GM06990 (cell line): ENCODE results near the gene USP35.

Experiments used
- DNase-seq: peaks from one replicate; pipeline ENCODE4 v3.0.0-alpha.2; 2011; ENCODE audit not compliant: insufficient read length; ENCODE audit errors: extremely low read depth
- H3K27me3 ChIP-seq: replicated peaks from 2 replicates; pipeline ENCODE4 v1.6.0; 2011; ENCODE audit warnings: low read length; ENCODE audit not compliant: control insufficient read depth, insufficient read depth
- H3K36me3 ChIP-seq: 2 replicates; pipeline ENCODE4 v1.5.1; 2011; ENCODE audit warnings: low read length; ENCODE audit not compliant: control insufficient read depth, insufficient read depth
- H3K4me3 ChIP-seq: replicated peaks from 2 replicates; pipeline ENCODE4 v1.5.1; 2011; ENCODE audit warnings: low read depth, mild to moderate bottlenecking, control low read depth, low read length
- TF ChIP-seq, protein P1 (sequence below): IDR thresholded peaks from 2 replicates; pipeline ENCODE4 v1.5.1; 2011; ENCODE audit warnings: low read length, control low read depth, mild to moderate bottlenecking, inconsistent platforms; ENCODE audit not compliant: insufficient read depth, poor library complexity, severe bottlenecking

Gene USP35

DNA sequence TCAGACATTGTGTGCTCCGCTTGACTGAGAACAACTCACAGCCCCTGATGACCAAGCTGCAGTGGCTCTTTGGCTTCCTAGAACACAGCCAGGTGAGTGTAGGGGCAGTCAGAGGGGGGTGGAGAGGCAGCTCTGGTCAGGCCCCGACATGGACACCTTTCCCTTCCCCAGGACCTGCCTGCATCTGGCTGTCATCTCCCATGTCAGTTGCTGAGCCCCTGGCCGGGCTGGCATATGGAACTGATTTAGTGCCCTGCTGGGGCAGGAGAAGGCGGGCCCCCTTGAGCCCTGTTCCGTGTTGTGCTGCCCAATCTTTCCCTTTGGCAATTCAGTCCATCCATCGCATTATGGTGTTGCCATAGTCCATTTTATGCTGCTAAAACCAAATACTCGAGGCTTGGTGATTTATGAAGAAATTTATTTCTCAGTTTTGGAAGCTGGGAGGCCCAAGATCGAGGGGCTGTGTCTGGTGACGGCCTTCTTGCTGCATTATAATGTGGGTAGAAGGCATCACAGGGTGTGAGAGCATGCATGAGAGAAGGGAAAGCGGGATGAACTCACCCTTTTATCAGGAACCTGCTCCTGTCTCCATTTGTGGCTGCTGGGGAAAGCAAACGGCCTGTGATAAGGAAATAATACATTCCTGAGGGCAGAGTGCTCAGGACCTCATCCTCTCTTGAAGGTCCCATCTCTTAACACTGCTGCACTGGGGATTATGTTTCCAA lies 19.0 kb downstream of the USP35 start:
- Histone ChIP-seq H3K36me3 (peaks cover 7% of the 10 kb centered on the region), H3K4me3 (no peak overlapping the region), H3K27me3 (no peaks in the 10 kb centered on the region)
- DNase-seq: no peak
- TF ChIP-seq, protein P1, sequence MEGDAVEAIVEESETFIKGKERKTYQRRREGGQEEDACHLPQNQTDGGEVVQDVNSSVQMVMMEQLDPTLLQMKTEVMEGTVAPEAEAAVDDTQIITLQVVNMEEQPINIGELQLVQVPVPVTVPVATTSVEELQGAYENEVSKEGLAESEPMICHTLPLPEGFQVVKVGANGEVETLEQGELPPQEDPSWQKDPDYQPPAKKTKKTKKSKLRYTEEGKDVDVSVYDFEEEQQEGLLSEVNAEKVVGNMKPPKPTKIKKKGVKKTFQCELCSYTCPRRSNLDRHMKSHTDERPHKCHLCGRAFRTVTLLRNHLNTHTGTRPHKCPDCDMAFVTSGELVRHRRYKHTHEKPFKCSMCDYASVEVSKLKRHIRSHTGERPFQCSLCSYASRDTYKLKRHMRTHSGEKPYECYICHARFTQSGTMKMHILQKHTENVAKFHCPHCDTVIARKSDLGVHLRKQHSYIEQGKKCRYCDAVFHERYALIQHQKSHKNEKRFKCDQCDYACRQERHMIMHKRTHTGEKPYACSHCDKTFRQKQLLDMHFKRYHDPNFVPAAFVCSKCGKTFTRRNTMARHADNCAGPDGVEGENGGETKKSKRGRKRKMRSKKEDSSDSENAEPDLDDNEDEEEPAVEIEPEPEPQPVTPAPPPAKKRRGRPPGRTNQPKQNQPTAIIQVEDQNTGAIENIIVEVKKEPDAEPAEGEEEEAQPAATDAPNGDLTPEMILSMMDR: no peak

DNA sequence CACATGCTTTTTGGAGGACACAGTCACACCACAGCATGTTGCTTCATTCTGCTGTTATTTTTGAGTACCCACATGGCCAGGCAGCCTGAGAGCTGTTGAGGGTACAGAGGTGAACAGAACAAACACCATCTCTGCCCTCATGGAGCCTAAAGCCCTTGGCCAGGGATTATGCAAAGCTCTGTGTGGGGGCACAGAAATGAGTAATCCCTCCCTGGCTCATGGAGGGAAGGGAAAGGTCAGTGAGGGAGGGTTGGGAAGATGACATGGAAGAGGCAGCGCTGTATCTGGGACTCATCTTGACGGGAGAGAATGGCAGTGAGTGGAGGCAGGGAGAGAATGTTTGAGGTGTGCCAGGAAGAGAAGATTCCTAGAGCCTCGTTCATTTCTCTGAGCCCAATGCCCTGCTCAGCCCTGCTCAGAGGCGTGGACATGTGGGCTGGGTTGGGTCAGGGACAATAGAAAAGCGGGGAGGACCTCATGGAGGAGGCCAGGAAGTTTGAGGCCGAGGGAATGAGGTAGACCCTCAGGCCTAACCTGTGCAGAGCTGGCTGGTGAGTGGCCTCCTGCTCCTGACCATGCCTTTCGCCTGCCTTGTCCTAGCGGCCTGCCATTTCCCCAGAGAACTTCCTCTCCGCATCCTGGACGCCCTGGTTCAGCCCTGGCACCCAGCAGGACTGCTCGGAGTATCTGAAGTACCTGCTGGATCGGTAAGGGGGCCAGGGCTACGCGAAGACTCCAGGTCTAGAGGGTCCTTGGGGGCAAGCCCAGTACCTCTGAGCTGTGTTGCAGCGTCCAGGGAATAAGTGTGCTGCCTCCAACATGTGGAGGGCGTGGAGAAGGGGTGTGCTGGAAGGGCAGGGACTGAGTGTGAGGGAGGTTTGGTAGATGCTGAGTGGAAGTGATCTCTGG lies 19.8 kb downstream of the USP35 start:
- Histone ChIP-seq H3K36me3 (peaks cover 7% of the 10 kb centered on the region), H3K27me3 (no peaks in the 10 kb centered on the region), H3K4me3 (no peak overlapping the region)
- TF ChIP-seq, protein P1: no peak
- no peak for DNase-seq

DNA sequence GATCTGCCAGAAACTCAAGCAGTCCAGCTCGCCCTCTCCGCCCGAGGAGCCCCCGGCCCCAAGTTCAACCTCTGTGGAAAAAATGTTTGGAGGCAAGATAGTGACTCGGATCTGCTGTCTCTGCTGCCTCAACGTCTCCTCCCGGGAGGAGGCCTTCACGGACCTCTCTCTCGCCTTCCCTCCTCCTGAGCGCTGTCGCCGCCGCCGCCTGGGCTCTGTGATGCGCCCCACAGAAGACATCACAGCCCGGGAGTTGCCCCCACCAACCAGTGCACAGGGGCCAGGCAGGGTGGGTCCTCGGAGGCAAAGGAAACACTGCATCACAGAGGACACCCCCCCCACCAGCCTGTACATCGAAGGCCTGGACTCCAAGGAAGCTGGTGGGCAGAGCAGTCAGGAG lies 20.8 kb downstream of the USP35 start:
- Histone ChIP-seq H3K27me3 (no peaks in the 10 kb centered on the region), H3K36me3 (peaks cover 7% of the 10 kb centered on the region)
- DNase-seq: no peak

DNA sequence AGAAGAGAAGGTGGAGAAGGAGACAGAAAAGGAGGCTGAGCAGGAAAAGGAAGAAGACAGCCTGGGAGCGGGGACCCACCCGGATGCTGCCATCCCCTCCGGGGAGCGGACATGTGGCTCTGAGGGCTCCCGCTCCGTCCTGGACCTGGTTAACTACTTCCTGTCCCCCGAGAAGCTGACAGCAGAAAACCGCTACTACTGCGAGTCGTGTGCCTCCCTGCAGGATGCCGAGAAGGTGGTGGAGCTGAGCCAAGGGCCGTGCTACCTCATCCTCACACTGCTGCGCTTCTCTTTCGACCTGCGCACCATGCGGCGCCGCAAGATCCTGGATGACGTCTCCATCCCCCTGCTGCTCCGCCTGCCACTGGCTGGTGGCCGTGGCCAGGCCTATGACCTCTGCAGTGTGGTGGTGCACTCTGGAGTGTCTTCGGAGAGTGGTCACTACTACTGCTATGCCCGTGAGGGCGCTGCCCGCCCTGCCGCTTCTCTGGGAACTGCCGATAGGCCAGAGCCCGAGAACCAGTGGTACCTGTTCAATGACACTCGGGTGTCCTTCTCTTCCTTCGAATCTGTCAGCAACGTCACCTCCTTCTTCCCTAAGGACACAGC lies 21.4 kb downstream of the USP35 start:
- no peak for DNase-seq
- H3K36me3 ChIP-seq: peaks cover 7% of the 10 kb centered on the region
- TF ChIP-seq, protein P1: no peak
- no peak overlapping the region for H3K4me3 ChIP-seq
- no peaks in the 10 kb centered on the region for H3K27me3 ChIP-seq

More for the DNA sequence above, 20.8 kb downstream of the USP35 start:
- no peak overlapping the region for H3K4me3 ChIP-seq
- TF ChIP-seq, protein P1: no peak

DNA sequence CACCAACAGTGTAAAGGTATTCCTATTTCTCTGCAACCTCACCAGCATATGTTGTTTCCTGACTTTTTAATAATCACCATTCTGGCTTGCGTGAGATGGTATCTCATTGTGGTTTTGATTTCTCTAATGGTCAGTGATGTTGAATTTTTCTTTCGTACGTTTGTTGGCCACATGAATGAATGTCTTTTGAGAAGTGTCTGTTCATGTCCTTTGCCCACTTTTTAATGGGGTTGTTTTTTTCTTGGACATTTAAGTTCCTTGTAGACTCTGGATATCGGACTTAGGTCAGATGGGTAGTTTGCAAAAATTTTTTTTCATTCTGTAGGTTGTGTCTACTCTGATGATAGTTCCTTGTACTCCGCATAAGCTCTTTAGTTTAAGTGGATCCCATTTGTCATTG lies 22.8 kb downstream of the USP35 start:
- H3K36me3 ChIP-seq: peaks cover 7% of the 10 kb centered on the region
- no peak for DNase-seq
- TF ChIP-seq, protein P1: no peak
- no peak overlapping the region for H3K4me3 ChIP-seq
- H3K27me3 ChIP-seq: no peaks in the 10 kb centered on the region
